ENCODE results near the gene MAST3.

GRCh38 chr19:18173572-18174288 lies 76.2 kb downstream of the MAST3 start, which contains the start of gene IFI30:
- TF ChIP-seq CTCF (IDR thresholded peaks at IDR 0.05 in 4 of 5, conservative IDR thresholded peaks at IDR 0.05 in 1 of 5) (no peak), POLR2A (IDR thresholded peaks at IDR 0.05) (peak; percentile 32 to 59)
